Ishikawa (cell line): ENCODE measurements around the gene PPDPF.

Experiments used
- CEBPB ChIP-seq: IDR thresholded peaks from 2 replicates; pipeline ENCODE4 v1.6.1; 2012
- CREB1 ChIP-seq: IDR thresholded peaks from 2 replicates; pipeline ENCODE4 v1.6.1; 2012; ENCODE audit warnings: low read depth
- EGR1 ChIP-seq: IDR thresholded peaks from 2 replicates; pipeline ENCODE4 v1.6.1; 2012
- EP300 ChIP-seq: IDR thresholded peaks from 2 replicates; pipeline ENCODE4 v1.6.1; 2012; ENCODE audit warnings: borderline replicate concordance
- FOXM1 ChIP-seq: IDR thresholded peaks from 2 replicates; pipeline ENCODE4 v1.6.1; 2012; ENCODE audit warnings: low read depth, borderline replicate concordance
- MAX ChIP-seq: IDR thresholded peaks from 2 replicates; pipeline ENCODE4 v1.6.1; 2012
- NFIC ChIP-seq: IDR thresholded peaks from 2 replicates; pipeline ENCODE4 v1.6.1; 2012
- RAD21 ChIP-seq: IDR thresholded peaks from 2 replicates; pipeline ENCODE4 v1.6.1; 2012; ENCODE audit warnings: low read depth
- REST ChIP-seq: IDR thresholded peaks from 2 replicates; pipeline ENCODE4 v1.6.1; 2012; ENCODE audit warnings: low read depth, mild to moderate bottlenecking
- TAF1 ChIP-seq: IDR thresholded peaks from 2 replicates; pipeline ENCODE4 v1.6.1; 2012; ENCODE audit warnings: low read depth, mild to moderate bottlenecking
- TCF12 ChIP-seq: IDR thresholded peaks from 2 replicates; pipeline ENCODE4 v1.6.1; 2012; ENCODE audit warnings: low read depth
- TEAD4 ChIP-seq: IDR thresholded peaks from 2 replicates; pipeline ENCODE4 v1.6.1; 2012
- YY1 ChIP-seq: IDR thresholded peaks from 2 replicates; pipeline ENCODE4 v1.6.1; 2012; ENCODE audit warnings: low read depth
- ZBTB7A ChIP-seq: IDR thresholded peaks from 2 replicates; pipeline ENCODE4 v1.6.1; 2012; ENCODE audit warnings: low read depth

GRCh38 chr20:63562461-63563224, 42.1 kb downstream of the PPDPF start:
- TF ChIP-seq MAX (no peak), EP300 (no peak), RAD21 (no peak), TEAD4 (no peak), TAF1 (no peak), REST (no peak), EGR1 (no peak), ZBTB7A (no peak), CEBPB (no peak), TCF12 (no peak), FOXM1 (no peak), YY1 (no peak), NFIC (no peak), CREB1 (no peak)
